Skeletal muscle tissue (tissue), 4 donors: Measurements from ENCODE around the gene THSD4. TPM values are rescaled to one million over a fixed set of nuclear protein-coding genes. Genes with fewer than 3 reads are reported as not detected.
"Not testable (repeated sequence)": the region's sequence is repeated elsewhere in the genome, so short reads cannot be mapped to it uniquely, and the experiment has no call there.

Source experiments
- H3K27ac ChIP-seq: one replicate; pipeline ENCODE4 v1.7.0; 2013; ENCODE audit warnings: mild to moderate bottlenecking, low read depth, low read length, inconsistent platforms
- H3K27me3 ChIP-seq, 3 donors: one replicate each; pipeline ENCODE4 v1.7.0; 2013; ENCODE audit warnings: low read length in 3 of 3; ENCODE audit not compliant: control insufficient read depth in 3 of 3, insufficient read depth in 3 of 3
- H3K36me3 ChIP-seq, 3 donors: one replicate each; pipeline ENCODE4 v1.7.0; 2013; ENCODE audit warnings: low read length in 3 of 3; ENCODE audit not compliant: control insufficient read depth in 3 of 3, insufficient read depth in 3 of 3
- H3K4me1 ChIP-seq, 3 donors: one replicate each; pipeline ENCODE4 v1.7.0; 2013; ENCODE audit warnings: low read length in 3 of 3, mild to moderate bottlenecking in 3 of 3; ENCODE audit not compliant: control insufficient read depth in 3 of 3, insufficient read depth in 3 of 3
- H3K4me3 ChIP-seq, 3 donors: one replicate each; pipeline ENCODE4 v1.7.0; 2013; ENCODE audit warnings: low read length in 3 of 3
- H3K9ac ChIP-seq, 3 donors: one replicate each; pipeline ENCODE4 v1.7.0; 2013; ENCODE audit warnings: low read length in 3 of 3, mild to moderate bottlenecking in 3 of 3, moderate library complexity in 2 of 3, low read depth in 1 of 3
- H3K9me3 ChIP-seq, 3 donors: one replicate each; pipeline ENCODE4 v1.7.0; 2013; ENCODE audit warnings: low read length in 3 of 3; ENCODE audit not compliant: control insufficient read depth in 3 of 3
- total RNA-seq: library from RNA; depleted of rRNA; stranded (reverse); fragments of >200 nt; gene quantifications from one replicate; pipeline ENCODE4 v1.2.3, GENCODE V29; 2014
- donor health status: Osteomylitis.

THSD4 gene
- total RNA-seq, 1 donor from 2014 or later, result 15.7 TPM

DNA sequence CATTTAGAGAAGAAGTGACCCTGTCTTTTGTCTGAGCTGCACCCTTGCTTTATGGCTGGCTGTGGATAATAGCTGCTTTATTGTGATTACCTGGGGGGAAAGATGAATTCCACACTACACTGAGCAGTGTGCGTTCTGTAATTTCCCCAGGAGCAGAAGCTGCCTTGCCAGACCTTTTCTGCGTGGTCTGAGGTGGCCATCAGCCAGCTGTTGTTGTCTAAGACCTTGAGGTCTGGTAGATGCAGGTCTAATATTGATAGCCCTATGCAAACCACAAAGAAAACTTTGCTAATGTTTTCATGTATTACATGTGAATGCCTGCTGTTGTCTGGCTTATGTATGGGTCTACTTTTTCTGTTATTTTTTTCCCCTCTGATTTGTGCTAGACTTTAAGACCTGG lies 144.6 kb downstream of the THSD4 start:
- H3K9ac ChIP-seq, result no peak overlapping the region
- H3K4me1 ChIP-seq, result no peaks in the 10 kb centered on the region
- no peak overlapping the region for H3K4me3 ChIP-seq
- H3K9me3 ChIP-seq, result no peaks in the 10 kb centered on the region
- no peak overlapping the region for H3K27ac ChIP-seq
- no peaks in the 10 kb centered on the region for H3K36me3 ChIP-seq
- H3K27me3 ChIP-seq, result no peaks in the 10 kb centered on the region

GRCh38 chr15:71261418-71261817 lies 146.1 kb downstream of the THSD4 start:
- no peaks in the 10 kb centered on the region for H3K36me3 ChIP-seq
- no peak overlapping the region for H3K9ac ChIP-seq
- no peaks in the 10 kb centered on the region for H3K9me3 ChIP-seq
- H3K4me3 ChIP-seq, result no peak overlapping the region
- H3K27me3 ChIP-seq, result no peaks in the 10 kb centered on the region
- H3K4me1 ChIP-seq, result no peaks in the 10 kb centered on the region
- H3K27ac ChIP-seq, result no peak overlapping the region

GRCh38 chr15:71261909-71262308 lies 146.6 kb downstream of the THSD4 start:
- Histone ChIP-seq H3K27me3 (no peaks in the 10 kb centered on the region), H3K4me3 (no peak overlapping the region), H3K36me3 (no peaks in the 10 kb centered on the region), H3K9me3 (no peaks in the 10 kb centered on the region), H3K27ac (no peak overlapping the region), H3K9ac (no peak overlapping the region), H3K4me1 (no peaks in the 10 kb centered on the region)

GRCh38 chr15:71262599-71262998 lies 147.3 kb downstream of the THSD4 start:
- Histone ChIP-seq H3K9ac (no peak overlapping the region), H3K27ac (no peak overlapping the region), H3K4me3 (no peak overlapping the region), H3K36me3 (no peaks in the 10 kb centered on the region), H3K27me3 (no peaks in the 10 kb centered on the region), H3K9me3 (no peaks in the 10 kb centered on the region), H3K4me1 (no peaks in the 10 kb centered on the region)

- H3K4me1 ChIP-seq, H3K27ac ChIP-seq, H3K9ac ChIP-seq, H3K4me3 ChIP-seq, H3K9me3 ChIP-seq, H3K36me3 ChIP-seq, H3K27me3 ChIP-seq: not testable (repeated sequence)
These were observed 150.3 kb downstream of the THSD4 start for GRCh38 chr15:71265606-71266005.

DNA sequence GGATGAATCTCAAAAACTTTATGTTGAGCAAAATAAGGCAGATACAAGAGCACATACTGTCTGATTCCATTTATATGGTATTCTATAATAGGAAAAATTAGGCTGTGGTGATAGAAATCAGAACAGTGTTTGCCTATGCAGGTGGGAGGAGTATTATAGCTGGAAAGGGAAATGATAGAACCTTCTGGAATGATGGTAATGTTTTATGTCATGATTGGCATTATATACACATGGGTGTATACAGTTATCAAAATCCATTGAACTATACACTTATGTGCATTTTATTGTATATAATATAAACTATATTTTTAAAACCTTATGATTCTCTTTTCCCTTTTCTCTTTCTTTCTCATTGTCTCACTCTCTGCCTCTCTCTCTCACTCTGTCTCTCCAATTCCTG lies 156.1 kb downstream of the THSD4 start:
- Histone ChIP-seq H3K36me3 (no peaks in the 10 kb centered on the region), H3K9me3 (no peaks in the 10 kb centered on the region), H3K27ac (no peak overlapping the region), H3K27me3 (no peaks in the 10 kb centered on the region), H3K4me1 (no peaks in the 10 kb centered on the region), H3K9ac (no peak overlapping the region), H3K4me3 (no peak overlapping the region)

- Histone ChIP-seq H3K27ac (no peak overlapping the region), H3K4me1 (no peaks in the 10 kb centered on the region), H3K36me3 (no peaks in the 10 kb centered on the region), H3K9ac (no peak overlapping the region), H3K4me3 (no peak overlapping the region), H3K9me3 (no peaks in the 10 kb centered on the region), H3K27me3 (no peaks in the 10 kb centered on the region)
These were observed 157.7 kb downstream of the THSD4 start for GRCh38 chr15:71272932-71273331.

DNA sequence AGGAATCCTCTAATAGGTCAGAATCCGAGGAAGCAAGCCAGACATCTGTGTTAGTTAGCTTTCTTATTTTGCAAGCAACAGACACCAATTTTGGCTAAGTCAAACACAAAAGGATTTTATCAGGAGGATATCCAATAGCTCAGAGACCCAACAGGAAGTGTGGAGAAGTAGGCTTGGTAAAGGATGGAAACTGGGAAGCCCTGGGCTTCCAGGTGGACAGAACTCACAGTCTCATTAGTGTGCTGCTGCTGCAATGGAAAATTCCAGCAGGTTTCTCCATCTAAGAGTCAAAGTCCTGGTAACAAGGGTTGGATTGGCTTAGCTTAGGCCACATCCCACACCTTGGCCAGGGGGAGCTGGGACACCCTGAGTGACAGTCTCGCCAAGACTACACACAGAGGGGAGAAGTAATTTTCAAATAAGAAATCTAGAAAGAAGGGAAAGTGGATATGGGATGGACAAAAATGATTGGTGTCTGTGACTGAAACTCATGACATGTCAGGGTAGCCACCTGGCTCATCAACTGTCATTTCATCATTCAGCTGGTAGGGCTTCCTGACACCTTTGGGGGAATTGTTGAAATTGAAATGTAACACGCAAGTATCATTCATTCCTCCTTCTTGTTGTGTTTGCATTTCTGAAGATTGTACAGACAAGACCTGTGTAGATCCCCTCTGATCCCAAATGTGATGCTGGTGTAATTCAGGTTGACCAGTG lies 158.6 kb downstream of the THSD4 start:
- H3K4me1 ChIP-seq, result peaks cover 0 to 7% (median under 1%) of the 10 kb centered on the region in 3 donors
- H3K27ac ChIP-seq, result no peak overlapping the region
- H3K9ac ChIP-seq, result no peak overlapping the region
- no peaks in the 10 kb centered on the region for H3K9me3 ChIP-seq
- no peaks in the 10 kb centered on the region for H3K27me3 ChIP-seq
- H3K4me3 ChIP-seq, result no peak overlapping the region
- no peaks in the 10 kb centered on the region for H3K36me3 ChIP-seq

DNA sequence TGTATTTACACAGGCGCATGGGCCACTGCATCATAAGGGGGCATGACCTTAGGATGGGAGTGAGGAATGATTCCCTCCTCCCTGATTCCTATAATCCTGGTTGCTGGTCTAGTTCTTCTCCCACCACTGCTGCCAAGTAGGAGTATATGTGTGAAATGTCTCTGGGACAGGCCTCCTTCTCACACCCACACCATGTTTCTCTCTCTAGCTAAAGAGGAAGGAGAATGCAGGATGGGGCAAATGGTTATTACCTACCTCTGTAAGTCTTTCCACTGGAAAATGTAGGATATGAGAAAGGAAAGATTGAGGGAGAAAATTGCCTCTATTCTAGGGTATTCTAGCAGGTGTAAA lies 159.2 kb downstream of the THSD4 start:
- Histone ChIP-seq H3K27ac (no peak overlapping the region), H3K36me3 (no peaks in the 10 kb centered on the region), H3K4me3 (no peak overlapping the region), H3K9me3 (no peaks in the 10 kb centered on the region), H3K9ac (no peak overlapping the region), H3K4me1 (peaks cover 0 to 12% (median 6%) of the 10 kb centered on the region in 3 donors), H3K27me3 (no peaks in the 10 kb centered on the region)

DNA sequence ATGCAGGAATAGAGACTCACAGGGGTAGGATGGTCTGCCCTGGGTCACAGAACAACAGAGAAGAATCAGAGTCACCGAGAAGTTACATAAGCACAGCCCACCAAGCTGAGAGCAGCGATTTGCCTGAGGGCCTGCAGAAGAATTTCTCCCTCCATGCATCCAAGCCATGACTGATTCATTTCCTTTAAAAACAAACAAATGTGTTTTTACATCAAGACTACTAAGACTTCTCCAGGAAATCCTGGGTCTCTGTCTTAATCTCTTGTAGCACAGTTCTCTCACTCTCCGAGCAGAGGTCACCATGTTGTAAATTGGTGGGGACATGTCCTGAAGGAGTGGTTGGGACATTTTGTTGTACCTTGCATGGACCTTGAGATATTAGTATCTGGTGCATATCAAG lies 159.8 kb downstream of the THSD4 start:
- Histone ChIP-seq H3K4me3 (no peak overlapping the region), H3K27me3 (no peaks in the 10 kb centered on the region), H3K9ac (no peak overlapping the region), H3K27ac (no peak overlapping the region), H3K36me3 (no peaks in the 10 kb centered on the region), H3K4me1 (peaks cover 0 to 12% (median 6%) of the 10 kb centered on the region in 3 donors), H3K9me3 (no peaks in the 10 kb centered on the region)
